IPS-11a (cell line): ENCODE data around the gene ERBB4.

Source experiments
- H3K4me3 ChIP-seq: one replicate; pipeline ENCODE4 v1.5.1; 2013; ENCODE audit warnings: low read depth, low read length, control low read depth

Gene ERBB4

DNA sequence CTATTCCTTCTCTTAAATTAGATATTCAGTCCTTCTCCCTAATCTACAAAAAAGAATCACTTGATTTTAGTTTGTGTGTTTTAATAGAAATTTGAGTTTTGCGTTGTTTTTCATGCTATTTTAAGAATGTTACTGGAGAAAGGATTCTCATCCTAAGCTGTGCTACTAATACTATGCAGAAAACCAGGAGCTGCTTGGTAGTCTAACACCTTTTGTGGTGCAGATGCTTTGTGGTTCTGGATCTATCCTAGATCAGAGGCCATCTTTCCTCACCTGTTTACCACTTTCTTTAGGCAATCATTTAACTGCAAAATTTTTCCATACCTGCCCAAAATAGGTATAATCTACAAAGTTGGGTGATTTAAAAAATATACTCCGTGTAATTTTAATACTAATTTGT lies 1158.6 kb downstream of the ERBB4 start:
- no peak overlapping the region for H3K4me3 ChIP-seq

DNA sequence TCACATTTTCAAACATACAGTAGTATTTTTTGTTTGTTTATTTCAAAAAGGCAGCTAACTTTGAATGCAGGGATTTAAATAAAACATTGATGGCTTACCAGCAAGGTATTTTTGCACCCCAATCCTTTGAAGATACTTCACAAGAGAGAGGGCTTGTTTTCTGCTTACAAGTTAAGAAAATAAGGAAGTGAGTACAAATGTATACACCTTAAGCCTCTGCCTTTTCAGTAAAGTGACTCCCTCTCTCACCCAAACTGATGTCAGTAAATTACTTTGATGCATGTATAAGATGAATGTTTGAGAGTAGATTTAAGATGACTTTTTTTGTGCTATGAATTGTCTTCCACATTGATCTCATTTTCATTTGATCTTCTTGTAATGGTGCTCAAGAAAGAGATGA lies 1162.2 kb downstream of the ERBB4 start:
- H3K4me3 ChIP-seq: no peak overlapping the region

GRCh38 chr2:211373203-211373602 lies 1165.4 kb downstream of the ERBB4 start:
- H3K4me3 ChIP-seq: no peak overlapping the region

GRCh38 chr2:211371465-211371864 lies 1167.1 kb downstream of the ERBB4 start:
- no peak overlapping the region for H3K4me3 ChIP-seq

DNA sequence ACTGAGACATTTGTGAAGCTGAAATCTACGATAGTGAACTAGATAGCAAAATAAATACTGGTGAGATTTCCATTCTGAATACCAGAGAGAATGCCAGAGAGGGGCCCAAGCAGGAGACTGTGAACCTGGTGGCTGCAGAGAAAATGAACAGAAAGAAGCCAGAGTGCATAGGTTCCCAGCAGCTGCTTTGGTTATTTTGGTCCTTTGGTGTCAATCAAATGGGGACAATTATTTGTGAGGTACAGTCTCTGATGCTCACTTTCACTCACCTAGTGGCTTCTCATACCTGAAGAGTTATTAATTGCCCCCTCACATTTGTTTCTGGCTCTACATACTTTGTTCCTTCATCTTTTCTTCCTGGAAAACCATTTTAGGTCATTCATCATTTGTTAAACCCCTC lies 1170.1 kb downstream of the ERBB4 start:
- H3K4me3 ChIP-seq: no peak overlapping the region

DNA sequence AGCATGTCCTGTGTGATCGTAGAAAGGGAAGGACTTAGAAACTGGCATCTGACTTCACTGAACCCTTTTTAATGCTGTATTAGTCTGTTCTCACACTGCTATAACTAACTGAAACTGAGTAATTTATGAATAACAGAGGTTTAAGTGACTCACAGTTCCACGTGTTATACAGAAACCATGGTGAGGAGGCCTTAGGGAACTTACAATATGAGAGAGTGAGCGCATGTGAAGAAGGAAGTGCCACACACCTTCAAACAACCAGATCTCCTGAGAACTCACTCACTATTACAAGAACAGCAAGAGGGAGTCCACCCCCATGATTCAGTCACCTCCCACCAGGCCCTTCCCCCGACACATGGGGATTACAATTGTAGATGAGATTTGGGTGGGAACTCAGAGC lies 1170.9 kb downstream of the ERBB4 start:
- no peak overlapping the region for H3K4me3 ChIP-seq

GRCh38 chr2:211367293-211367692 lies 1171.3 kb downstream of the ERBB4 start:
- H3K4me3 ChIP-seq: no peak overlapping the region

DNA sequence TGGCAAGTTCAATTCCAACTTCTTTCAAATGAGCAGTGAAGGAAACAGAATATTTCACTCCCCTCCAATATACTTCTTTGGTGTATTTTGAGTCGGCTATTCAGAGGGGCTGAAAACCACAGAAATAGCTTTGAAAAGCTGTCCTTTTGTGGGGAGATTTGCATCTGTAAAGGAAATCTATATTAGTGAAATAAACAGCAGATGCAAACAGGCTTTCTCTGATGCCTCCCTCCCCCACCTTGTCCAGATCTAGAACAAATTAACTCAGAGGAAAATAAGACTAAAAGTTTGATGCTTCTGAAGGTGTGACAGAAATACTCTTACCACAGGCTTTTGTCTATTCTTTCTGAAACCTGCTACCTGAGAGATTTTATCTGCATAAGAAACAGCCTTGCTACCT lies 1173.7 kb downstream of the ERBB4 start:
- H3K4me3 ChIP-seq: no peak overlapping the region

DNA sequence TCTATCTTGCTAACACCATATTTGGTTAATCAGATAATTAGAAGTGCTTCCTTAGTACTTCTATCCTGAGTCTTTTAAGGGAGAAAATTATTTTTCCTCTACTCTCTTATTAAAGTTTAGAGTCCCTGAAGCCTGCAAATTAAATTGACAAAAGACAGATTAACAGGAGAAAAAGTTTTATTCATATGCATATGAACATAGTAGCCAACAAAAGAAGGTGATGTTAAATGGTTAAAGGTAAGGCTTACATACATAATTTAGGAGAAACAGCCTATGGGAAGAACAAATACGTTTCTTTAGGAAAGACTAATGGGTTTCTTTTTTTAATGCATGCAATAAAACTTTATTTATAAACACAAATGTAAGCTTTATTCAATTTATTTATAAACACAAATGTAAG lies 1177.2 kb downstream of the ERBB4 start:
- no peak overlapping the region for H3K4me3 ChIP-seq

DNA sequence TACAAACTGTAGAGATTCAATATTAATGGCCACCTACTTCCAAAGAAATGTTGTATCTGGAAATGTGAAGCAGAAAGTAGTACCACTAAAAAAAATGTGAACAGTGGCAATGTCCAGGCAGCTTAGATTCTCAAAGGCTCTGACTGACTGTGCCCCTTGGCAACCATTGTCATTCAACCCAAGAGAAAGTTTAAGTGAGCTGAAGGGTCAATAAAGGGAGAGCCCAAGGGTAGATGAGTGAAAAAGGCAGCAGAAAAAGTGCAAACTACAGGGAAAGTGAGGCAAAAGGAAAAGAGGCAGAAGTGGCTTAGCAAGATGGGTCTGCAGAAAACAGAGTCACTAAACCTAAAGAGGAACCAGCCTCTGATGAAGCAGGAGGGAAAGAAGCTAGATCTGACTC lies 1179.3 kb downstream of the ERBB4 start:
- H3K4me3 ChIP-seq: no peak overlapping the region

GRCh38 chr2:211358504-211358903 lies 1180.1 kb downstream of the ERBB4 start:
- H3K4me3 ChIP-seq: no peak overlapping the region

DNA sequence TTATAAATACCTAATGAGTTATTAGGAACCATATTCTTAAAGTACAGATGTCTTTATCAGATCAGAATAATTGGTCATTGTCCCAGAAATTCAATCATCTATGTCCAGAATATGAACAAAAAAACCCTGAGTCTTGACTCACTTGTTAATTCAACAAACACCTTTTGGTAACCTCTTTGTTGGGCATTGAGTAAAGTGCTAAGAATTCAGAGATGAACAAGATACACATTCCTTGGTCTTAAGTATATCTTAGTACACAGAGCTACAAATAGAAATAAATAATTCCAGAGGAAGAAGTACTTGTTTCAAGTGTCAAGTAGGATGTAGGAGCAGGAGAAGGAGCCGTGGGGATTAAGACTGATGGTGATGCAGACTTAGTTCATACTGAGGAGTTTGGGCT lies 1184.1 kb downstream of the ERBB4 start:
- no peak overlapping the region for H3K4me3 ChIP-seq

GRCh38 chr2:211351987-211352386 lies 1186.6 kb downstream of the ERBB4 start:
- H3K4me3 ChIP-seq: no peak overlapping the region

- H3K4me3 ChIP-seq: no peak overlapping the region
Observed at GRCh38 chr2:211349031-211349430, 1189.6 kb downstream of the ERBB4 start.

- no peak overlapping the region for H3K4me3 ChIP-seq
Observed at GRCh38 chr2:211347328-211347727, 1191.3 kb downstream of the ERBB4 start.

DNA sequence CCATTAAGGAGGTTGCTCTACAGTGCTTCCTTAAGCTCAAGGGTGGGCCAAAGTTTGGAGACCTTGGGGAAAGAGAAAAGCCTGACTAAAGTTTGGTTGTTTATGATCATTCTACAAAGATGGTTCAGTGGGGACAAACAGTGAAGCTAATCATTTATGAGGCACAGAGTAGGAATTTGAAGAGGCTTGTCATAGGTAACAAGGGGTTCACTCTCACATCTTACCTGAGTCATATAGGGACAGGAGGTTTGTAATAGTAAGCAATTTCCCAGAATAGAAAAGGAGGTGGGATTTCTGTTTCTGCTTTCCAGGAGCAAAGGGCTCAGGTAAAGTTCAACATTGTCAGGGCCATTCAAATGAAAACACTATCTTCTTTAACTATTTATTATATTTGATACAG lies 1194.3 kb downstream of the ERBB4 start:
- H3K4me3 ChIP-seq: no peak overlapping the region

GRCh38 chr2:211333377-211333776 lies 1205.2 kb downstream of the ERBB4 start:
- H3K4me3 ChIP-seq: no peak overlapping the region

DNA sequence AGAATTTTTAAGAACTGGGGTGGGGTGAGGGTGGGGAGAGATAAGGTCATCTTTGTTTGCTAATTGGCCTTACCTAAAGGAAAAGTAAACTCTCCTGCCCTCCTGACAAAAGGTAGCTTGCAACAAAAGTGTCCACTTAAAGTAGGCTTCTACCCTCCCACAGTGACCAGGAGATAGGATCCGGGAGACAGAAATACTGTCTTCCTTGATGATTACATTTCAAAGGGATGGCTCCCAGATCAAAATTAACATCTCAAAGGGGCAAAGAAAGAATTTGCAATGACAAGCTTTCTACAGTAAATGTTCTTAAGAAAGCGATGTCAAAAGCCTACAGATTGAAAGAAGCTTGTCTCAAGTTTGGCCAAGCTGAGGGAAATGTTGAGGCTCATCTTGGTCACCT lies 1206.9 kb downstream of the ERBB4 start:
- H3K4me3 ChIP-seq: no peak overlapping the region

DNA sequence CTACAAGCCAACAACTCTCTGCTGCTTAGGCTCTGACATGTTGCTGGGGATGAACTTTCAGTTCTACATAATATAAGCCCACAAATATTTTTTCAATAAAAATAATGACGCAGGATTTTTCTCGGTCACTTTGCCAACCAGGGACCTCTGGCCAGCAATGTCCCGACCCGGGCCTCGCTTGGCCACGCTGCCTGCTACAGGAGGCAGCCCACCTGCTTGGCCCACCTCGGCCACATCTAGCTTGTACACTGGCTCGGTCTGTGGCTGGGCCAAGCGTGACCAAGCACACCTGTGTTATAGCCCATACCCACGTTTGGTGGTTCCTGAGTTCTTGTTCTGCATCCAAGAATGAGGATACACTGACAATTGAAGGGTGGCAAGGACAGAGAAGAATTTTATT lies 1208.7 kb downstream of the ERBB4 start:
- H3K4me3 ChIP-seq: no peak overlapping the region

GRCh38 chr2:211329421-211329820 lies 1209.2 kb downstream of the ERBB4 start:
- H3K4me3 ChIP-seq: no peak overlapping the region

DNA sequence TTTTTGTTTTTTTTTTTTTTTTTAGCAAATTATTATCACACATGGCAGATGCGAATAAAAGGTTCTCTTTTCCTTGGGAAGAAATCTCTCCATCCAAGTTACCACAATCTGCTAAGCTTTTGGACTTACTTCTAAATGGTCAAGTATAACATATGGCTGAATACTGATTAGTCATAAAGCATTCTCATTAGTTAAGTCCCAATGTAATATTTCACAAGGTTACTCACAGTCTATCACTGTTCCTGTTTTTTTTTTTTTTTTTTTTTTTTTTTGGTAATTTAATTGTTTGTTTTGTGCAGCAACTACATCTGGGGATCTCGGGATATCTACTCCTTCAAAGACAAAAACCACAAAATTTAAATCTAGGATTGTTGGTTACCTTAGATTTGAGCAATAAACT lies 1210.5 kb downstream of the ERBB4 start:
- H3K4me3 ChIP-seq: no peak overlapping the region
